HepG2 (cell line): Measurements from ENCODE around the gene C16orf87. TPM values are rescaled to one million over a fixed set of nuclear protein-coding genes. Genes with fewer than 3 reads are reported as not detected.

Experiments
- IRX3 ChIP-seq: sonication (generic); formaldehyde crosslinking; IDR thresholded peaks from 2 replicates; pipeline ENCODE4 v1.8.1; 2023; ENCODE audit warnings: mild to moderate bottlenecking, low read depth, missing genetic modification reagents, borderline replicate concordance
- MBNL3 ChIP-seq: fragments of 250-450 bp; sonication (Bioruptor Pico); conservative IDR thresholded peaks from 2 replicates; pipeline ENCODE4 v1.8.0; 2022; ENCODE audit warnings: mild to moderate bottlenecking, inconsistent platforms
- NCOA5 ChIP-seq: sonication (generic); formaldehyde crosslinking; IDR thresholded peaks from 2 replicates; pipeline ENCODE4 v1.4.0; 2020; ENCODE audit warnings: missing genetic modification reagents
- NRL ChIP-seq: sonication (generic); formaldehyde crosslinking; IDR thresholded peaks from 2 replicates; pipeline ENCODE4 v1.5.0; 2020; ENCODE audit warnings: missing genetic modification reagents, mild to moderate bottlenecking, moderate library complexity, borderline replicate concordance
- POGZ ChIP-seq: sonication (generic); formaldehyde crosslinking; IDR thresholded peaks from 2 replicates; pipeline ENCODE4 v1.4.0; 2020; ENCODE audit warnings: mild to moderate bottlenecking, missing genetic modification reagents
- ZBTB1 ChIP-seq: sonication (generic); formaldehyde crosslinking; IDR thresholded peaks from 2 replicates; pipeline ENCODE4 v1.4.0; 2020; ENCODE audit warnings: missing genetic modification reagents, borderline replicate concordance
- ZBTB38 ChIP-seq: sonication (generic); formaldehyde crosslinking; IDR thresholded peaks from 2 replicates; pipeline ENCODE4 v1.5.1; 2020; ENCODE audit warnings: mild to moderate bottlenecking, missing genetic modification reagents
- ZNF317 ChIP-seq: sonication (generic); formaldehyde crosslinking; IDR thresholded peaks from 2 replicates; pipeline ENCODE4 v1.5.0; 2020; ENCODE audit warnings: mild to moderate bottlenecking, missing genetic modification reagents
- ZNF563 ChIP-seq: sonication (generic); formaldehyde crosslinking; IDR thresholded peaks from 2 replicates; pipeline ENCODE4 v1.8.0; 2022; ENCODE audit warnings: mild to moderate bottlenecking, moderate library complexity, missing genetic modification reagents
- ZNF7 ChIP-seq: IDR thresholded peaks from 2 replicates; pipeline ENCODE4 v1.6.1; 2016; ENCODE audit warnings: missing biosample characterization, missing genetic modification reagents
- polyA plus RNA-seq, 8 experiments: library from polyadenylated mRNA; depleted of rRNA in 3 of 8; stranded (reverse) in 7 of 8; unstranded in 1 of 8; fragments of >200 nt; fragmentation: Illumina TruSeq in 4 of 8; extraction: Trizol in 4 of 8; gene quantifications; 2 replicates each; pipeline versions ENCODE4 v1.2.1 to v1.2.3, GENCODE V29; 2011 to 2016; ENCODE audit warnings: low read depth in 4 of 8, missing spikeins in 1 of 8, mixed read lengths in 1 of 8; ENCODE audit not compliant: insufficient read depth in 1 of 8
- total RNA-seq, 5 experiments: library from RNA; depleted of rRNA; stranded (reverse); fragments of >200 nt; fragmentation: Illumina TruSeq; extraction: Trizol; gene quantifications; 2 replicates each; pipeline ENCODE4 v1.2.3, GENCODE V29; 2016; ENCODE audit warnings: low read depth in 1 of 5
- TF ChIP-seq, protein P1 (sequence below): sonication (generic); formaldehyde crosslinking; IDR thresholded peaks from 2 replicates; pipeline ENCODE4 v1.4.0; 2020; ENCODE audit warnings: missing genetic modification reagents
- TF ChIP-seq, protein P2 (sequence below): sonication (generic); formaldehyde crosslinking; IDR thresholded peaks from 2 replicates; pipeline ENCODE4 v1.5.0; 2020; ENCODE audit warnings: missing genetic modification reagents
- TF ChIP-seq, protein P3 (sequence below): sonication (generic); formaldehyde crosslinking; conservative IDR thresholded peaks from 2 replicates; pipeline ENCODE4 v1.4.0; 2020; ENCODE audit warnings: missing genetic modification reagents
- TF ChIP-seq, protein P4 (sequence below): sonication (generic); formaldehyde crosslinking; IDR thresholded peaks from 2 replicates; pipeline ENCODE4 v1.4.0; 2020; ENCODE audit warnings: mild to moderate bottlenecking, missing genetic modification reagents
- TF ChIP-seq, protein P5 (sequence below): IDR thresholded peaks from 2 replicates; pipeline ENCODE4 v1.6.1; 2012; ENCODE audit warnings: inconsistent platforms
- TF ChIP-seq, protein P6 (sequence below), 2 experiments: sonication (generic) in 1 of 2; formaldehyde crosslinking in 1 of 2; IDR thresholded peaks; 2 replicates each; pipeline versions ENCODE4 v1.4.0 to v1.6.1; 2016 to 2020; ENCODE audit warnings: borderline replicate concordance in 1 of 2, low read depth in 1 of 2, mild to moderate bottlenecking in 1 of 2, missing genetic modification reagents in 1 of 2

Gene C16orf87
- total and polyA plus RNA-seq, 2 of the 13 experiments (the other 11 are each of a cell fraction or from before 2014, with no cell fraction given): 8.6 to 19.5 TPM

DNA sequence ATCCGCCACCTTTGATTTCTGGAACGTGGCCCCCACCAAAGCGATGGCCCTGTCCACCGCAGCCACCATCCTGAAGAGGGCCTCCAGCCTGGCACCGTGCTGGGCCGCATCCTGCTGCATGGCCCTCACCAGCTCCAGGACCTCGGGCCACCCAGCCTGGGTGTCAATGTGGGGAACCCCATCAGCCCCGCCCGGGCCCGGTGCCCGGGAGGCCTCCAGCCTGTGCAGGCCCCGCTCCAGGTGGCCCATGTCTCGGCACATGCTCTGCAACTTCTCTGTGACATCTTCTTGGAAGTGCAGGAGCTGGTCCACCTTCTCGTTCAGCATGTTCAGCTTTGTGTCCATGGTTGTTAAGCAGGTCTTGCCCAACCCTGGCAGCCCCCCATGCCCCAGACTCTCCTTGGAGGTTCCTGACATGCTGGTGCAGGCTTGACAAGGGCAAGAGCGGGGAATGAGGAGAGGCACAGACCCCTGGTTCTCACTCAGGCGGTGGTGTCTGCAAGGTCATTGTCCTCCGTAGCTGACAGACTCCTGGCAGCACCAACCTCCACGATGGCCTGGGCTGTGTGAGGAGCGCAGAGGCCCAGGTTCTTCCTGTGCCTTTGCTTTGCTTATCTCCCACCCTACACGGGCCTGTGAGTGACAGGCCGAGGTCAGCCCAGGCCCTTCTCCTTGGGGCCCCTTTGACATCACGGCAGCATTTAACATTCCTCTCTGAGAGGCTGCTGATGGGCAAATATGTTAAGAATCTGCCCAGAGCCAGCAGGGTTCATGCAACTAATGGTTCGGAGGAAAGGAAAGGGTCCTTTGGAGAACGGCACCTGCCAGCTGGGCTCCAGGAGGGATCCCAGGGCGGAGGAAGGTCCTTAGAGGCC, 83.0 kb downstream of the C16orf87 start, which contains the start of gene MYLK3 (continued):
- TF ChIP-seq, protein P1, sequence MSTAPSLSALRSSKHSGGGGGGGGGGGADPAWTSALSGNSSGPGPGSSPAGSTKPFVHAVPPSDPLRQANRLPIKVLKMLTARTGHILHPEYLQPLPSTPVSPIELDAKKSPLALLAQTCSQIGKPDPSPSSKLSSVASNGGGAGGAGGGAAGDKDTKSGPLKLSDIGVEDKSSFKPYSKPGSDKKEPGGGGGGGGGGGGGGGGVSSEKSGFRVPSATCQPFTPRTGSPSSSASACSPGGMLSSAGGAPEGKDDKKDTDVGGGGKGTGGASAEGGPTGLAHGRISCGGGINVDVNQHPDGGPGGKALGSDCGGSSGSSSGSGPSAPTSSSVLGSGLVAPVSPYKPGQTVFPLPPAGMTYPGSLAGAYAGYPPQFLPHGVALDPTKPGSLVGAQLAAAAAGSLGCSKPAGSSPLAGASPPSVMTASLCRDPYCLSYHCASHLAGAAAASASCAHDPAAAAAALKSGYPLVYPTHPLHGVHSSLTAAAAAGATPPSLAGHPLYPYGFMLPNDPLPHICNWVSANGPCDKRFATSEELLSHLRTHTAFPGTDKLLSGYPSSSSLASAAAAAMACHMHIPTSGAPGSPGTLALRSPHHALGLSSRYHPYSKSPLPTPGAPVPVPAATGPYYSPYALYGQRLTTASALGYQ (CRISPR knock-in tag): no peak
- TF ChIP-seq ZBTB1 (CRISPR knock-in tag) (no peak), NRL (CRISPR knock-in tag) (no peak), ZBTB38 (no peak), MBNL3 (no peak), ZNF317 (CRISPR knock-in tag) (no peak), IRX3 (CRISPR knock-in tag) (no peak), NCOA5 (CRISPR knock-in tag) (no peak), ZNF7 (CRISPR knock-in tag) (no peak), ZNF563 (CRISPR knock-in tag) (no peak), POGZ (CRISPR knock-in tag) (no peak; the same call in 1 of the 2 replicates)
- TF ChIP-seq, protein P2, sequence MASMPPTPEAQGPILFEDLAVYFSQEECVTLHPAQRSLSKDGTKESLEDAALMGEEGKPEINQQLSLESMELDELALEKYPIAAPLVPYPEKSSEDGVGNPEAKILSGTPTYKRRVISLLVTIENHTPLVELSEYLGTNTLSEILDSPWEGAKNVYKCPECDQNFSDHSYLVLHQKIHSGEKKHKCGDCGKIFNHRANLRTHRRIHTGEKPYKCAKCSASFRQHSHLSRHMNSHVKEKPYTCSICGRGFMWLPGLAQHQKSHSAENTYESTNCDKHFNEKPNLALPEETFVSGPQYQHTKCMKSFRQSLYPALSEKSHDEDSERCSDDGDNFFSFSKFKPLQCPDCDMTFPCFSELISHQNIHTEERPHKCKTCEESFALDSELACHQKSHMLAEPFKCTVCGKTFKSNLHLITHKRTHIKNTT: no peak
- TF ChIP-seq, protein P3, sequence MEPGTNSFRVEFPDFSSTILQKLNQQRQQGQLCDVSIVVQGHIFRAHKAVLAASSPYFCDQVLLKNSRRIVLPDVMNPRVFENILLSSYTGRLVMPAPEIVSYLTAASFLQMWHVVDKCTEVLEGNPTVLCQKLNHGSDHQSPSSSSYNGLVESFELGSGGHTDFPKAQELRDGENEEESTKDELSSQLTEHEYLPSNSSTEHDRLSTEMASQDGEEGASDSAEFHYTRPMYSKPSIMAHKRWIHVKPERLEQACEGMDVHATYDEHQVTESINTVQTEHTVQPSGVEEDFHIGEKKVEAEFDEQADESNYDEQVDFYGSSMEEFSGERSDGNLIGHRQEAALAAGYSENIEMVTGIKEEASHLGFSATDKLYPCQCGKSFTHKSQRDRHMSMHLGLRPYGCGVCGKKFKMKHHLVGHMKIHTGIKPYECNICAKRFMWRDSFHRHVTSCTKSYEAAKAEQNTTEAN: no peak
- TF ChIP-seq, protein P4, sequence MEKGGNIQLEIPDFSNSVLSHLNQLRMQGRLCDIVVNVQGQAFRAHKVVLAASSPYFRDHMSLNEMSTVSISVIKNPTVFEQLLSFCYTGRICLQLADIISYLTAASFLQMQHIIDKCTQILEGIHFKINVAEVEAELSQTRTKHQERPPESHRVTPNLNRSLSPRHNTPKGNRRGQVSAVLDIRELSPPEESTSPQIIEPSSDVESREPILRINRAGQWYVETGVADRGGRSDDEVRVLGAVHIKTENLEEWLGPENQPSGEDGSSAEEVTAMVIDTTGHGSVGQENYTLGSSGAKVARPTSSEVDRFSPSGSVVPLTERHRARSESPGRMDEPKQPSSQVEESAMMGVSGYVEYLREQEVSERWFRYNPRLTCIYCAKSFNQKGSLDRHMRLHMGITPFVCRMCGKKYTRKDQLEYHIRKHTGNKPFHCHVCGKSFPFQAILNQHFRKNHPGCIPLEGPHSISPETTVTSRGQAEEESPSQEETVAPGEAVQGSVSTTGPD (CRISPR knock-in tag): no peak
- TF ChIP-seq, protein P5, sequence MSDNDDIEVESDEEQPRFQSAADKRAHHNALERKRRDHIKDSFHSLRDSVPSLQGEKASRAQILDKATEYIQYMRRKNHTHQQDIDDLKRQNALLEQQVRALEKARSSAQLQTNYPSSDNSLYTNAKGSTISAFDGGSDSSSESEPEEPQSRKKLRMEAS: no peak; the same call in 1 of the 2 replicates
- TF ChIP-seq, protein P6, sequence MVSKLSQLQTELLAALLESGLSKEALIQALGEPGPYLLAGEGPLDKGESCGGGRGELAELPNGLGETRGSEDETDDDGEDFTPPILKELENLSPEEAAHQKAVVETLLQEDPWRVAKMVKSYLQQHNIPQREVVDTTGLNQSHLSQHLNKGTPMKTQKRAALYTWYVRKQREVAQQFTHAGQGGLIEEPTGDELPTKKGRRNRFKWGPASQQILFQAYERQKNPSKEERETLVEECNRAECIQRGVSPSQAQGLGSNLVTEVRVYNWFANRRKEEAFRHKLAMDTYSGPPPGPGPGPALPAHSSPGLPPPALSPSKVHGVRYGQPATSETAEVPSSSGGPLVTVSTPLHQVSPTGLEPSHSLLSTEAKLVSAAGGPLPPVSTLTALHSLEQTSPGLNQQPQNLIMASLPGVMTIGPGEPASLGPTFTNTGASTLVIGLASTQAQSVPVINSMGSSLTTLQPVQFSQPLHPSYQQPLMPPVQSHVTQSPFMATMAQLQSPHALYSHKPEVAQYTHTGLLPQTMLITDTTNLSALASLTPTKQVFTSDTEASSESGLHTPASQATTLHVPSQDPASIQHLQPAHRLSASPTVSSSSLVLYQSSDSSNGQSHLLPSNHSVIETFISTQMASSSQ (IDR thresholded peaks at IDR 0.05; ENCODE audit: low read depth): no peak
- TF ChIP-seq, protein P6 (CRISPR knock-in tag; IDR thresholded peaks at IDR 0.05; ENCODE audit: borderline replicate concordance): no peak; the same call in 1 of the 2 replicates
